Skeletal muscle cell (primary cell): ENCODE data around the gene KRTAP12-4.
"Not testable (repeated sequence)": the region's sequence is repeated elsewhere in the genome, so short reads cannot be mapped to it uniquely, and the experiment has no call there.

ENCODE experiments used
- DNase-seq: peaks from one replicate; pipeline ENCODE4 v3.0.0-alpha.2; 2010; ENCODE audit warnings: low read depth
- H3K4me3 ChIP-seq: 2 replicates; pipeline ENCODE4 v1.5.1; 2011; ENCODE audit warnings: low read depth, mild to moderate bottlenecking, control low read depth, low read length, moderate library complexity

Gene KRTAP12-4

DNA sequence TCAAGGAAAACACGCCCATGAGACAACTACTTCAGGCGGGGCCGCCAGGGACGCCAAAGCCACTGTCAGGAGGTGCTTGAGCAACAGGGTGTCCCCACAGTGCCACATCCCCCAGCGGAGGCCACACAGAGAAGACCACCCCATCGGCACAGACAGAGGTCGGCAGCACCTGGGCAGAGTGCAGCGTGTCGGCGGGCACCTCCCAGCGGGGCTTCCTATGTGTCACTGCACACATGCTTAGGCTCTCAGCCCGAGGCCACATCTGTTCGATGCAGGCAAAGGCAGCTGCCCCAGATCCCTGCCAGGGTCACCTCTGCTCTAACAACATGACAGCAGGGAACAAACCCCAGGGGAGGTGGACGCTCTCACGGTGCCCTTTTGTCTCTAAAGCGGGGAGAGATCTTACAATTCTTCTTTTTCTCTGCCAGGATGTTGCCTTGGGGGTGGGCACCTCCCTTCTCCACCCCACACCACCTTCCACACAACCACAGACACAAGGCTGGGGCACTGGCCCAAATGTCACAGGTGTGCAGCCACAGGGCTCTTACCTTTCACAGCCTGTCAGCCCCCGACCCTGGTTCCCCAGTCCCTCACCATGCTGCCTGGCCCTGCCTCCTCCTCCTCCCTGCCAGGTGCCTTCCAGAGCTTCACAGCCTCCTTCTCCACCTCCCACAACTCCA is 38.4 kb downstream of the KRTAP12-4 start:
- no peak overlapping the region for H3K4me3 ChIP-seq
- no peak for DNase-seq

- no peak overlapping the region for H3K4me3 ChIP-seq
- no peak for DNase-seq
Observed at GRCh38 chr21:44615466-44615865, 39.0 kb downstream of the KRTAP12-4 start.

DNA sequence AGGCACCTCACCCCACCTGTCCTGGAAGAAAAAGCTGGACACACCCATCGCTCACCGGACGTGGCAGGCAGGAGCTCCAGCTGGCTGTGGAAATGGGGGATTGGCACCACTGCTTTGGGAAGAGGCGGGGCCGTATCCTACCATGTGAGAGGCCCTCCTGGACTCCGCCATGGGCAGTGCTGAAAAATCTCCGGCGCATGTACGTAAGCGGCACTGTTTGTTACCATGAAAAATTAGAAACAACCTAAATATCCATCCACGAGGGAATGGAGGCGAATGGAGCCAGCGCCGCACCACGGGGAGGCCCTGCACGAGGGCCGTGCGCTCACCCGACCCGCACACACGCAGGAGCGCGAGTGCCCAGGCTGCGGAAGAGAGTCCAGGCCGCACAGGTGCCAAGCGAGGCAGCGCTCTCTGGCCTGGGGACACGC is 39.5 kb downstream of the KRTAP12-4 start:
- no peak overlapping the region for H3K4me3 ChIP-seq
- DNase-seq, result no peak

DNA sequence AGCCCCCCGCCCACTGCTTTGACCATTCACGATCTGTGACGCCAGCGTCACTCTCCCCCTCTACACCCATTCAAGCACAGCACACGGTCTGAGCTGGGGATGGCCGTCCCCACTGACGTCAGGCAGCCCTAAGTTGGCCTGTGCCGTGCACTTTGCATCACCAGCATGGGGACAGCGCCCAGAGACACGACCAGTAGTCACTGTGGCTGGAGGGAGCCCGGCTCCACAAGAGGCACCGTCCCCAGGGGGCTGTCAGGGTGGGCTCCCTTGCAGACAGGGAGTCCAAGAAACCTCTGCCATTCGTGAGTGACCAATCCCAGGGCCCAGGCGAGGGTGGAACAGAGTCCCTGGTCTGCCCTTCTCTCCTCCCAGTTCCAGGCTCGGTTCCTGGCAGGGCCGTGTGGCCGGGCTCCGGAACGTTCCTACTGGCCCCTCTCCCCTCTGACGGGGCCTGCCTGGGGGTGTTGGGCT is 40.3 kb downstream of the KRTAP12-4 start:
- DNase-seq, result no peak
- H3K4me3 ChIP-seq, result no peak overlapping the region

- no peak for DNase-seq
- H3K4me3 ChIP-seq, result no peak overlapping the region
Observed at GRCh38 chr21:44613386-44614155, 40.9 kb downstream of the KRTAP12-4 start.

- no peak for DNase-seq
- no peak overlapping the region for H3K4me3 ChIP-seq
Observed at GRCh38 chr21:44612669-44613229, 41.7 kb downstream of the KRTAP12-4 start.

DNA sequence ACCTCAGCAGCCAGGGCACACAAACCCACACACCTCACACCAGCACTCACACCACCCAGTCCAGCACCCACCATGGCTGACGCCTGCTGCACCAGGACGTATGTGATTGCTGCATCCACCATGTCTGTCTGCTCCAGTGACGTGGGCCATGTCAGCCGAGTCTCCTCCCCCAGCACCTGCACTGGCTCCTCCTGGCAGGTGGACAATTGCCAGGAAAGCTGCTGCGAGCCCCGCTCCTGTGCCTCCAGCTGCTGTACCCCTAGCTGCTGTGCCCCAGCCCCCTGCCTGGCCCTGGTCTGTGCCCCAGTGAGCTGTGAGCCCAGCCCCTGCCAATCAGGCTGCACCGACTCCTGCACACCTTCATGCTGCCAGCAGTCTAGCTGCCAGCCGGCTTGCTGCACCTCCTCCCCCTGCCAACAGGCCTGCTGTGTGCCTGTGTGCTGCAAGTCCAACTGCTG is 42.4 kb downstream of the KRTAP12-4 start, which contains the start of gene KRTAP10-8:
Gene KRTAP10-8 (plus strand): TSS at position 51 of the 458 bp plus-strand sequence. CDS start 22 bp downstream, at position 73.
- no peak within 1 kb of the TSS for H3K4me3 ChIP-seq
- DNase-seq, result no peak

- no peak for DNase-seq
- H3K4me3 ChIP-seq, result no peak overlapping the region
Observed at GRCh38 chr21:44611551-44611950, 42.9 kb downstream of the KRTAP12-4 start.

GRCh38 chr21:44610157-44610843 is 44.2 kb downstream of the KRTAP12-4 start:
- not testable (repeated sequence) for DNase-seq, H3K4me3 ChIP-seq

- no peak for DNase-seq
- no peak overlapping the region for H3K4me3 ChIP-seq
Observed at GRCh38 chr21:44609193-44609592, 45.3 kb downstream of the KRTAP12-4 start.

GRCh38 chr21:44606495-44606894 is 48.0 kb downstream of the KRTAP12-4 start:
- H3K4me3 ChIP-seq, result no peak overlapping the region
- DNase-seq, result no peak
